NCI-H510A treated with DMSO at 0.1 percent for 48 hours (cell line): ENCODE measurements around the gene TCEAL1.
"Not testable (repeated sequence)": the region's sequence is repeated elsewhere in the genome, so short reads cannot be mapped to it uniquely, and the experiment has no call there.

Source experiments
- DNase-seq: peaks from one replicate; lab custom pipeline; 2025; lab: John Stamatoyannopoulos, UW

Gene TCEAL1

DNA sequence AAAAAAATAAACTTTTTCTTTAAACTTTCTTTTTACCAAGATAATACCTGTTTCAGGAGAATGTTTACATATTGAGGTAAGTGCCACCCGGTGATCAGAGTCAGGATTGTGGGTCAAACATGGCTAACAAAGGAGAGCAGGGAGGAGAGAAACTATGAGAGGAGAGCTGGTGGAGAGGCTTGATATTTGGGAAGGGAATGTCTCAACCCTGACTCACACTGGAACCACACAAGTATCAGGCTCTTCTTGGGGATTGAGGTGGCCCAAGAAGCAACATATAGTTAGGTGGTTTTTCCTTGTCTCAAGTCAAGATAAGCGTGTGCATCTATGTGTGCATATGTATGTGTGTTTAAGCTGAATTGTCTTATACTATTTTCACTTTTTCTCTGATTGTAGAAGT, 6.7 kb downstream of the TCEAL1 start:
- DNase-seq = no peak

DNA sequence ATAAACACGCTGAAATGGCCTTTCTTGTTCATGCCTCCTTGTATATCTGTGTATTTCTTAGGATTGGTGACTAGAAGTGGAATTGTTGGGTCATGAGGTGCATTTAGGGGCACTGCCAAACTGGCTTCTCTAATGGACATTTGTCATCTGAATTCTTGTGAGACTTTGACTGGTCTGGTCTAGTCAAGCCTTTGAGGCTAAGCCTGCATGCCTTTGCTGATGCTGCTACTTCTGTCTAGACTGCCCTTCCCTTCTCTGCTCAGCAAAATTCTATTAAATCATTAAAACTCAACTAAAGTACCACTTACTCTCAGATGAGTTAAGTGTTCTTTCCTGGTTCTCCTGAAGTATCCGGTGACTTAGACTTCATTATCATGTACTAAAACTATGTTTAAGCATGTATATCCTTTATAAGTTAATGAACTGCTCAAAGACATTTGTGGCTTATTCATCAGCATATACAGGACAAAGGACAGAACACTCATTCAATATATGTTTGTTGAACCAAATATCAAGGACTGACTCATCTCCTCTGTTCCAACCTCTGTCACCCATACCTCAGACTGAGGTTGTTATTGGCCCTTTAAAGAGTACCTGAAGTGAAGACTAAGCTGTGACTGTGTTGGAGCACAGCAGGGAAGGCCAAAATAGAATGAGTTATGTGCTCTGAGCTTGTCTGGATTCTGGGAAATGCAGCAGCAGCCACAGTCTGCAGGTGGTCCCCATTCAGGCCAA, 9.0 kb downstream of the TCEAL1 start:
- no peak for DNase-seq

DNA sequence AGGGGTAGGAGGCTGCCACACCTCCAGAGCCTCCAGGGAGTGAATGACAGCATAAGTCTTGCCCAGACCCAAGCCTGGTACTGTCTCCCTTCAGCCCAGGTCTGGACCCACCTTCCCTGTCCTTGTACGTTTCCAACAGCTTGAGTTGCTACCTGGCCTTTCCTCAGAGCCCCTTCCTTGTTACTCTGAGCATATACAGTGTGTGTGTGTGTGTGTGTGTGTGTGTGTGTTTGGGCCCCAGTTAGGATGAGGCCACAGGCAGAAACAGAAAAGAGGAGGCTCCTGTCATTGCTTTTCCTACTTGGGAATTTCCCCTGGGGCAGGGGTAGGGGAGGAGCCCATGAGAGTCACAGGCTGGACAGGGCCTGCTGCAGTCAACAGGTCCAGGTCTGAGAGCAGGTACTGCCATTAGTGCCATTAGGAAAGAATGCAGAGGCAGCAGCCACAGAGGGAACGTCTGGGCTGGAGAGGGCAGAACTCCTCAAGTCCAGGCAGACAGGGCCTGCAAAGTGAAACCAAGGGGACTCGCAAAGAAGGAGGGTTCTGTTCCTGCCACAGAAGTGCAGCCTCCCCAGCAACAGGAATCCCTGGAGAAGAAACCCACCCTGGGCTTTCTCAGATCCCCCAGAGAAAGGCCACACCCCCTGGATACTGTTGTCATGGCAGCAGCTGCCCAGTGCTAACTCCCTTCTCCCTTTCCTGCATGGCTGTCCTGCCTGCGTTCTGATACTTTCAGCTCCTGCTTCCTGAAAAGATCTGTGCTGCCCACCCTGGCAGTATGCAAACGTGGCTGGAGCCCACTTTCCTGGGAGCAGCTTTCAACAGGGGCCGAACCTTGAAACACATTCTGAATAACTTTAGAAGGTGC, 9.9 kb downstream of the TCEAL1 start:
- DNase-seq = not testable (repeated sequence)

DNA sequence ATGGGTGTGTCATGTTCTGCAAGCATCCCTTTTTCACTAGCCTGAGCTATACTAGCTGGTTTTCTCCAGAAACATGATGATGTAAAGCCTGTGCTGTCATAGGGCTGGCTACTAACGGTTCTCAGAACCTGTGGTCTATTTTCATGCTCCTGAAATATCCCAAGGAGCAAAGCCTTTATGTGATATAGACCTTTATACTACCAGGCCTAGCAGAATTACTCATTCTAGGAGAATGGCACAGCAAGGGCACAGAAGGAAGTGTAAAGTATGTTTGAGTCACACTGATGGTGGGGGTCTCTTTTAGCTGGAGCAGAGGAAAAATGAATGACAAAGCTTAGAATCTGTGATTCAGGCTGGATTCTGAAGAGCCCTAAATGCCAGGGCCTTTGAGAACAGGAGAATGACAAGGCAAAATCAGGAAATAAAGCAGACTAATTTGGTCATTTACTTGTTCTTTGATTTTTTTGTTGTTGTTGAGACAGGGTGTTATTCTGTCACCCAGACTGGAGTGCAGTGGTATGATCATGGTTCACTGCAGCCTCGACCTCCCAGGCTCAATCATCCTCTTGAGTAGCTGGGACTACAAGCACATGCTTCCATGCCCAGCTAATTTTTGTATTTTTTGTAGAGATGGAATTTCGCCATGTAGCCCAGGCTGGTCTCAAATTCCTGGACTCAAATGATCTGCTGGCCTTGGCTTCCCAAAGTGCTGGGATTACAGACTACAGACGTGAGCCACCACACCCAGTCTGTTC, 11.8 kb downstream of the TCEAL1 start:
- no peak for DNase-seq

DNA sequence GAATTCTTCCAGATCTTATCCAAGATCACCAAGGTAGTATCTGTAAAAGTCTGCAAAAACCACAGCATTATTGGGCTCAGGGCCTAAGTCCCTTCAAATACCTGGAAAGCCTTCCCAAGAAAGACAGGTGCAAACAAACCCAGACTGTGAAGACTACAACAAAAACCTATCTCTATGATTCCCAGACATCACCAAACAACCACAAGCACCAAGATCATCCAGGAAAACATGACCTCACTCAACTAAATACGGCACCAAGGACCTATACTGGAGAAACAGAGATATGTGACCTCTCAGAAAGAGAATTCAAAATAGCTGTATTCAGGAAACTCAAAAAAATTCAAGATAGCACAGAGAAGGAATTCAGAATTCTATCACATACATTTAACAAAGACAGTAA, 15.3 kb downstream of the TCEAL1 start:
- no peak for DNase-seq

DNA sequence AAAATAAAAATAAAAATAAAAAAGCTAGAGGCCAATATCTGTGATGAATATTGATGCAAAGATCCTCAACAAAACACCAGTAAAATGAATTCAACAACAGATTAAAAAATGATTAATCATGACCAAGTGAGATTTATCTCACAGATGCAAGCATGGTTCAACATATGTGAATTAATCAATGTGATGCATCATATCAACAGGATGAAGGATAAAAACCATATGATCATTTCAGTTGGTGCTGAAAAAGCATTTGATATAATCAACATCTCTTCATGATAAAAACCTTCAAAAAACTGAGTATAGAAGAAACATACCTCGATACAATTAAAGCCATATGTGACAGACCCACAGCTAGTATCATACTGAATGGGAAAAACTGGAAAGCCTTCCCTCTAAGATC, 18.9 kb downstream of the TCEAL1 start:
- DNase-seq = no peak

DNA sequence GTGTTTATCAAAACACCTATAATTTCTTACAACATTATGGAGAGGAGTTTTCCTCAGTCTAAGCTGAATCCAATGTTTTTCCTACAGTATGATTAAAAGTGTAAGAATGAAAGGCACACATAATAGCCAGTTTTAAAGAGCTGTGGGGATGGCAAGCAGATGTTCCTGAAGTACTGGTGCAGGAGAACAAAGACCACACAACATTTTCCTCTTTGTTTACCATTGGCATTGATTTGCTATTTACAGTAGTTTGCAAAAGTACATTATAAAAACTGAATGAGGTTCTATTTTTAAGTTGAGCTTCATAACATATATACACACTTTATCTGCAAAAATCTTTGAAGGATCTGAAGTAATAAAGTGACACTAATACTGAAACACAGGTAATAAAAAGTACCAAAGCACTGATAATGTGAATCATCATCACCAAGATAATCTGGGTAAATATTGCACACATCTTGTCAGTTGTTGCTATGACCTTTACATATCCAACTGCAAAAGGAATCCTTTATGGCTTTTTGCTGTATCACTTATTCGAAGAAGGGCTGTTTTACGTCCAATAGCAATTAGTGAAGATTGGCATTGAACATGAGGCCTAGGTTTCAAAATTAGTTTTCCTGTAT, 22.5 kb downstream of the TCEAL1 start:
- no peak for DNase-seq

DNA sequence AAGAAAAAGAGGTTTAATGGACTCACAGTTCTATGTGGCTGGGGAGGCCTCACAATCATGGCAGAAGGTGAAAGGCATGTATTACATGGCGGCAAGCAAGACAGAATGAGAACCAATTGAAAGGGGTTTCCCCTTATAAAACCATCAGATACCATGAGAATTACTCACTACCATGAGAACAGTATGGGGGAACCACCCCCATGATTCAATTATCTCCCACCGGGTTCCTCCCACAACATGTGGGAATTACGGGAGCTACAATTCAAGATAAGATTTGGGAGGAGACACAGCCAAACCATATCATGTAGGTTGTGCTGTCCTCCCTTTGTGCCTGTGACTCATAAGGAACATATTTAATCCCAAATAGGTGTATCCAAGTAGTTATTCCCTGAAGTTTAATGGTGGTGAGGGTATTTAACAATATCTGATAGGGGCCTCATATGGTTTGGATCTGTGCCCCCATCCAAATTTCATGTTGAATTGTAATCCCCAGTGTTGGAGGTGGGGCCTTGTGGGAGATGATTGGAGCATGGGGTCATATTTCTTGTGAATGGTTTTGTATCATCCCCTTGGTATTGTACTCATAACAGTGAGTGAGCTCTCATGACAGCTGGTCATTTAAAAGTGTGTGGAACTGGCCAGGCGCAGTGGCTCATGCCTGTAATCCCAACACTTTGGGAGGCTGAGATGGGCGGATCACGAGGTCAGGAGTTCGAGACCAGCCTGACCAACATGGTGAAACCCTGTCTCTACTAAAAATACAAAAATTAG, 26.6 kb downstream of the TCEAL1 start:
- not testable (repeated sequence) for DNase-seq

DNA sequence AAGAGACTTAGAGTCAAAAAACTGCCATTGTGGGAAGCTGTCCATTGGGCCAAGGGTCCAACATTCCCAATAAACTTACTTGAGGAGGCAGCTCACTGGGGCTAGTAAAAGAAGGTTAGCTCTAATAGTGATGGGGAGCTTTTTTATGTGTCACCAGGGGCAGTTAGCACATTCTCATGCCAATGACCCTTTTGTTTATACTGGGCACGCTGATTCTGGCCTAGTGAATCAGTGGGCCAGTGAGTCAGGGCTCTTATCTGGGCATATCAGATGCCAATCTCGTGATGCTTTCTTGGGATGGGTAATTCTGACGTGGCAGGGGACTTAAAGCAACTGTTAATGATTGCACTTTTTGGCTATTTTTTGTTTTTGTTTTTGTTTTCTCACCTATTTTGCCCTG, 27.8 kb downstream of the TCEAL1 start:
- no peak for DNase-seq

DNA sequence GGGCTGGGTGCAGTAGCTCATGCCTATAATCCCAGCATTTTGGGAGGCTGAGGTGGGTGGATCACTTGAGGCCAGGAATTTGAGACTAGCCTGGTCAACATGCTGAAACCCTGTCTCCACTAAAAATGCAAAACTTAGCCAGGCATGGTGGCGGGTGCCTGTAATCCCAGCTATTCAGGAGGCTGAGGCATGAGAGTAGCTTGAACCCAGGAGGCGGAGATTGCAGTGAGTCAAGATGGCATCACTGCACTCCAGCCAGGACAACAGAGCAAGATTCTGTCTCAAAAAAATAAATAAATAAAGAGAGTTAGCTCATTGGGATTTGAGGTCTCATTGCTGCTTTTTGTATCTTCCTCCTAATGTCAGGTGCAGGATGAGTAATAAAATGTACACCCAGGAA, 28.3 kb downstream of the TCEAL1 start:
- DNase-seq = not testable (repeated sequence)

DNA sequence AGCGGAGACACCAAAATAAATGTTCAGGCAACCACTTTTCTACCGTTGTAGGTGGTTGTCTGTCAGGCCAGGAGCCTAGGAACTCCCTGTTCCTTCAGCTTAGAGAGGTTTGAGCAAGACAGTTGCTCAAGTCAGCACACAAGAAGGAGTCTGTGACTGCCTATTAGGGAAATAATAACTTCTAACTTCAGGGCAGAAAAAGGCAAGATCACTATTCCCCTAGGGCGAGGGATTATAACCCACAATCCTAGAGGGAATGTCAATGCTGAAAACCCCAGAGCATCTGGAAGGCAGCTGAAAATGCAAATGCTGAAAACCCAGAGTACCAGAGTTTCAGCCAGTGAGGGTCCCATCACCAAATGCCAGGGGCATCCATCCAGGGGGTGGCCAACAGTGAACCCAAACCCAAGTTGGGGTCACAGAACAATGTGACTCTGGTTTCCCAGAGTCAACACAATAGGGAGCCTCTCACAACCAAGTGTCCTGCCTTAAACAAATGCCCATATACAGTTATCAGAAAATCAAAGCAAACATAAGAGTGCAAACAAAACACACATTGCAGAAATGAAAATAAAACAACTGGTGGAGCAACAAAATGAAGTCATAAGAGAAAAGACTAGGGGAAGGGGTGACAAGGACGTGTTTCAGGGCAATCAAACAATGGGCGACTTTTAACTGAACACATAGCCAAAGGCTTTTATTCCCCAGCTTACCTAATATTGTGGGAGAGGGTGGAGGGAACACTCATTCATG, 30.1 kb downstream of the TCEAL1 start:
- DNase-seq = no peak

DNA sequence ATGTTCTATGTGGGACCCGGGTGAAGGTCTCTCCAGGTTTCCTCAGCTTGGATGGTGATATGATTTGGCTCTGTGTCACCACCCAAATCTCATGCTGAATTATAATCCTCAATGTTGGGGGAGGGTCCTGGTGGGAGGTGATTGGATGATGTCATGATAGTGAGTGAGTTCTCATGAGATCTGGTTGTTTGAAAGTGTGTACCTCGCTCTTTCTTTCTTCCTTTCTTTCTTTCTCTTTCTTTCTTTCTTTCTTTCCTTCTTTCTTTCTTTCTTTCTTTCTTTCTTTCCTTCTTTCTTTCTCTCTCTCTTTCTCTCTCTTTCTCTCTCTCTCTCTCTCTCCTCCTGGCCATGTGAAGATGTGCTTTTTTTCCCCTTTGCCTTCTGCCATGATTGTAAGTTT, 30.7 kb downstream of the TCEAL1 start:
- not testable (repeated sequence) for DNase-seq

DNA sequence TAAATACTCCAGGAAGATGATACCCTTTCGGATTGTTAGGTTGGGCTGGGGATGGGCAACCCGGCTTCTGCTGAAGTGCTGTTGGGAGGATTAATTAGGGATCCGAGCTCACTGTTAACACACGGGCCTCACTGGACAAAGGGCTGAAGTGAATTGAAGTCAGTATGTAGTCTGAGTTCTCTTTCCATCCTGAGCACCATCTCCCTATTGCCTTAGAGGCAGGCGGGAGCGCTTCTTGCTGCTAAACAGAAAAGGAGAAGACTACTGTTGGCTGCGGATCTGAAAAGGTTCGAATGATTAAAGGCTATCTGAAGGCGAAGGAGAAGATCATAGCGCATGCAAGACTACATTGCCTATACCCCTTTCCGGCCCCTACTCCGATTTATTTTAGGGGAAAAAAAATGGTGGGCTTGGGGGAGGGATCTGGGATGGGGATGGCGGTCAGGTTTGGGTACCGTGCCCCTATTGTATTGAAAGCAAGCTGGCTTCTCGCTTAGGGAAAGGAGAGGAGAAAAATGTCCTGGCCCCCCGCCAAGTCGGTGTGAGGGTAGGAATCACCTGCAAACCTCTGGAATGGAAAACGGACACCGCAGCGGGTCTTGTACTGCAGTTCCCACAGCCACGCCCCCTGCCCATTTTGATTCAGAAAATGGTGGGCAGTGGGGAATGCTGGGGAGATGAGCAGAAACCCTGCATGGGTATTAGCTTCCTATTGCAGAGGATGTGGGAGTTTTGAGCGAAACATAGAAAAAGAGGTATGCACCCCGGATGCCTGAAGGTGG, 35.4 kb downstream of the TCEAL1 start:
- no peak for DNase-seq

DNA sequence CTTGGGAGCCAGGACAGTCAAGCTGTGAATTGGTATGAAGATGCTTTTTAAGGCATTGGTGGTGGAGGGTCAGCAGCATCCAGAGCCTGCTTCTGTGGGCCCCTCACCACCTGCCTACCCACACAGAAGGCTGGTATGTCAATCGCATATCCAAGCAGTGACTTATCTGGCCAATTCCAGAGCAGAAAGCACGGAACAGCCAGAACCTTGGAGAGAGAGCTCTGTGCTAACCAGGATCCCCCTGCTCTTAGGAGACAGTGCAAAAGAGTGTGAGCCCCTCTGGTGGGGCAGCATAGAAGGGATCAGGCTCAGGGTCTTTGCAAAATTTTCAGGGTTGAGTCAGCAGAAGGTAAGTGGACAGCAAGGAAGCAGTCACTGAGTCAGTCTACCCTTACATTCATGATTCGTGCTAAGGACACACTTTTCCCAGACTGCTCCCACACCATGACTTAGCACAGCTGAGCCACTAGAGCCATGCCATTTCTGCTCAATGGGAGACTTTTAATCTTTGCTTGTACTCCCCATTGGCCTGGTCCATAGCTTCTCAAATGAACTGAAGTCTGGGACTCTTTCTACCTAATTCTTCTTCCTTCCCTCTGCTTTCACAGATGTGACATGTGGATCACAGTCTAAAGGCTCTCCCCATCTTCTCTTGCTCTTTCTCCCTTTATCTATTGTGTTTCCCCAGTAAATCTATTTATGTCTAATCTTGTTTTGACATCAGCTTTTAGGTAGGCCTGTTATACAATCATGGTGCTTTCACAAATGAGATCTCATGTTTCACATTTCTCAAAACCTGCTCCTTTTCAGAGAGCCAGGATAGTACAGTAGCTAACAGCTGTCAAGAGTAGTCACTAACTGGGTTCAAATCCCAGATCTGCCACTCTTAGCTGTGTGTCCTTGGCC, 37.7 kb downstream of the TCEAL1 start:
- no peak for DNase-seq

DNA sequence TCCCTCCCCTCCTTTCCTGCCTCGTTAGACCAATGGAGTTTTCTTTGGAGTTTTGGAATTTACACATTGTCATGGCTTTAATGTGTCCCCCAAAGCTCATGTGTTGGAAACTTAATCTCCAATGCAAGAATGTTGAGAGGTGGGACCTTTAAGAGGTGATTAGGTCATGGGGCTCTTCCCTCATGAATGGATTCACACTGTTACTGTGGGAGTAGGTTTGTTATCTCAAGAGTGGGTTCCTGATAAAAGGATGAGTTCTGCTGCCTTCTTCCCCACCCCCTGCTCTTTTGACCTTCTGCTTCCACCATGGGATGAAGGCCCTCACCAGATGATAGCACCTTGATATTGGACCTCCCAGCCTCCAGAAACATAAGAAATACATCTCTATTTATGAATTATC, 41.0 kb downstream of the TCEAL1 start:
- DNase-seq = no peak

DNA sequence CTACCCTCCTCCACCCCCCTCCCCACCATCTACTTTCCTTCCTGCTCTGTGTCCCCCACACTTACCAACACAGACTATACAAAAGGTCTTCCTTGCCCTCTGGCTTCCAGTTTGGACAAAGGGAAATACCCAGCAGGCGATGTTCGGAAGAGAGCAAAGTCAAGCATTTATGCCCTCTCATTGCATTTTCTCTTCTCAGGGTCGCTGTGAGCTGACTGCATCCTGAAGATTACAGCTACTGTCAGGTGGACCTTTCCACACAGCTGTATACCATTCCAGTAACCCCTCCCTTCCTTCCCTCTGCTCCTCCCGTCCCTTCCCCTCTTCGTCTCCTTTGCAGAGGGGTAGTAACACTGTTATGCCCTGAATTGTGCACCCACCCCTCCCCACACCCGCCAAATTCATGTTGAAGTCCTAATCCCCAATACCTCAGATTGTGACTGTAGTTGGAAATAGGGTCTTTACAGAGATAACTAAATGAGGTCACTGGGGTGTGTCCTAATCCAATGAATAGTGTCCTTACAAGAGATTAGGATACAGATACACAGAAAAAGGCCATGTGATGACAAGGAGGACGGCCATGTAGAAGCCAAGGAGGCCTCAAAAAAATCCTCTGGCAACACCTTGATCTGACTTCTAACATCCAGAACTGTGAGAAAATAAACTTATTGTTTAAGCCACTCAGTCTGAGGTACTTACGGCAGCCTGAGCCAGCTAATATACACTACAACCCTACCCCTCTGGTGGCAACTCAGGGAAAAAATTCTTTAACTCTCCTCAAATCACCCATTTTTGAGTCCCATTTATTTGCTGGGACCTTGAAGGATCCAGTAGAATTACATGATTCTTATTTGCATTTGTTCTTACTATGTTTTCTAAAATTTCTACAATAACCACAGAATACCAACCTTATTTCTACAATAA, 46.0 kb downstream of the TCEAL1 start:
- DNase-seq = no peak

DNA sequence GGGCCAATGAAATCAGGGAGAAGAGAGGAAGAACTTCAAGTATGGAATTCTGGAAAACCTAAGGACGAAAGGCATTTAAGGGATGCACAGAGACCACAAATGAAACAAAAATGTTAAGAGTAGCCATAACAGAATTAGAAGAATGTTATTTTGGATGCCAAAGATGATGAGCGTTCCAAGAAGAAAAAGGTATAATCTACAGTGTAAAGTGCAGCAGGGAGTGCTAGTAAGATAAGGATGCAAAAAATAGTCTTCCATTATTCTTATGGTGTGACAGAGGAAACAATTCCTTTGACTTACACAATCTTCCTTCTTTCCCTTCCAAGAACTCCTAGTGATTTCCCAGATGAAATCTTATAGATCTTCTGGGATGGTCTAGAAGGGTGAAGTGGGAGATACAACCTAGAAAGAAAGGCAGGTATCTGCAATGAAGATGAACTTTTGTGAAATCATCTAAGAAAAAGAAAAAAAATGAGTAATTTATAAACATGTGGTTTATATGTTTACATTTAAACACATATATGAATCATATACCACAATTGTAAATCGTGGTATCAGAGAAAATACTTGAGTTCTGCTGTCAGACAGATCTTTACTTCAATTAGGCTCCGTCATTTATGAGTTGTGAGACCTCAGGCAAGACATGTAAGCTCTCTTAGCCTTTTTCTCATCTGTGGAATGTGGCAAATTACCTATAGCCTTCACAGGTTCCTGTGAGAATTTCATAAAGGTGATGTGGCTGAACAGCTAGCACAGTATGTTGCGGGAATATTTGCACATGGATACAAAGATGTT, 49.6 kb downstream of the TCEAL1 start:
- DNase-seq = no peak
